HG02763 (cell line): ENCODE measurements around the gene KCNJ9.

Source experiments
- ATAC-seq: cut with Tn5 transposase; IDR thresholded peaks from one replicate; pipeline ENCODE4 v1.9.1; 2021; ENCODE audit warnings: mild to moderate bottlenecking, moderate library complexity; ENCODE audit not compliant: unreplicated experiment

Gene KCNJ9

GRCh38 chr1:160066829-160067745 lies 14.3 kb upstream of the KCNJ9 start:
- ATAC-seq = no peak

GRCh38 chr1:160068225-160068624 lies 13.1 kb upstream of the KCNJ9 start:
- no peak for ATAC-seq

- ATAC-seq = no peak
These were observed 11.7 kb upstream of the KCNJ9 start, which contains the start of gene KCNJ10 for GRCh38 chr1:160069460-160070231. Gene KCNJ10 (minus strand): TSS chr1:160070160. CDS start chr1:160042532, 27,628 bp downstream.

- no peak for ATAC-seq
These were observed 10.8 kb upstream of the KCNJ9 start for GRCh38 chr1:160070243-160071163.

GRCh38 chr1:160071289-160071688 lies 10.0 kb upstream of the KCNJ9 start:
- no peak for ATAC-seq

GRCh38 chr1:160074865-160075264 lies 6.5 kb upstream of the KCNJ9 start:
- no peak for ATAC-seq

- no peak for ATAC-seq
These were observed 5.5 kb upstream of the KCNJ9 start for GRCh38 chr1:160075836-160076235.

- ATAC-seq = no peak
These were observed 5.0 kb upstream of the KCNJ9 start for GRCh38 chr1:160076295-160076694.

- no peak for ATAC-seq
These were observed 3.9 kb upstream of the KCNJ9 start for GRCh38 chr1:160077486-160077885.

GRCh38 chr1:160078512-160079195 lies 2.7 kb upstream of the KCNJ9 start:
- no peak for ATAC-seq

- ATAC-seq = no peak
These were observed 1.9 kb upstream of the KCNJ9 start for GRCh38 chr1:160079448-160079847.

GRCh38 chr1:160080381-160081100 lies 797 bp upstream of the KCNJ9 start:
- no peak for ATAC-seq

- ATAC-seq = no peak
These were observed 1.1 kb downstream of the KCNJ9 start for GRCh38 chr1:160082487-160082886.

GRCh38 chr1:160082926-160083325 lies 1.6 kb downstream of the KCNJ9 start:
- no peak for ATAC-seq

- ATAC-seq = no peak
These were observed 2.8 kb downstream of the KCNJ9 start for GRCh38 chr1:160083968-160084770.

GRCh38 chr1:160084771-160085321 lies 3.5 kb downstream of the KCNJ9 start:
- ATAC-seq = no peak

GRCh38 chr1:160085686-160086455 lies 4.5 kb downstream of the KCNJ9 start:
- no peak for ATAC-seq

- ATAC-seq = no peak
These were observed 5.1 kb downstream of the KCNJ9 start for GRCh38 chr1:160086456-160086892.
